ENCODE results near the gene GPR148.

The GPR148 gene

GRCh38 chr2:130749078-130749477 is 20.2 kb downstream of the GPR148 start:
- TF ChIP-seq CTCF (IDR thresholded peaks at IDR 0.05) = no peak

- no peak for TF ChIP-seq CTCF (IDR thresholded peaks at IDR 0.05)
Observed at GRCh38 chr2:130749641-130750040, 20.8 kb downstream of the GPR148 start.

DNA sequence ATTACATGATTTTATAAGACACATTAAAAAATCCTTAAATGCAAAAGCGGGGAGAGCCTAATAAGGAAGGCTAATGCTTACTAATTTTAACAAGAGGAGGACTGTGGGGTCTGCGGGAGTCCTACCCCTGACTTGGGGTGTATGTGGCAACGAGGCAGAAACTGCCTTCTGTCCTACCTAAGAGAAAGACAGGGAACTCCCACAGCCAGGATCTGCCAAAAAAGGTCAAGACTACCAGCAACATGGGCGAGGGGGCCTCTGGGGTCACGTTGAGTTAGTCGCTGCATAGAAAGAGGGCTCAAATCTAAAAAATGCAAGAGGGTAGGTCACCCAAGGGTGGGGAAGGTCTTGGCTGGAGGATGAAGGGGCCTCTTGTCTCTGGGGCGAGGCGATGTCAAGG is 25.9 kb downstream of the GPR148 start:
- TF ChIP-seq CTCF (IDR thresholded peaks at IDR 0.05) = no peak

DNA sequence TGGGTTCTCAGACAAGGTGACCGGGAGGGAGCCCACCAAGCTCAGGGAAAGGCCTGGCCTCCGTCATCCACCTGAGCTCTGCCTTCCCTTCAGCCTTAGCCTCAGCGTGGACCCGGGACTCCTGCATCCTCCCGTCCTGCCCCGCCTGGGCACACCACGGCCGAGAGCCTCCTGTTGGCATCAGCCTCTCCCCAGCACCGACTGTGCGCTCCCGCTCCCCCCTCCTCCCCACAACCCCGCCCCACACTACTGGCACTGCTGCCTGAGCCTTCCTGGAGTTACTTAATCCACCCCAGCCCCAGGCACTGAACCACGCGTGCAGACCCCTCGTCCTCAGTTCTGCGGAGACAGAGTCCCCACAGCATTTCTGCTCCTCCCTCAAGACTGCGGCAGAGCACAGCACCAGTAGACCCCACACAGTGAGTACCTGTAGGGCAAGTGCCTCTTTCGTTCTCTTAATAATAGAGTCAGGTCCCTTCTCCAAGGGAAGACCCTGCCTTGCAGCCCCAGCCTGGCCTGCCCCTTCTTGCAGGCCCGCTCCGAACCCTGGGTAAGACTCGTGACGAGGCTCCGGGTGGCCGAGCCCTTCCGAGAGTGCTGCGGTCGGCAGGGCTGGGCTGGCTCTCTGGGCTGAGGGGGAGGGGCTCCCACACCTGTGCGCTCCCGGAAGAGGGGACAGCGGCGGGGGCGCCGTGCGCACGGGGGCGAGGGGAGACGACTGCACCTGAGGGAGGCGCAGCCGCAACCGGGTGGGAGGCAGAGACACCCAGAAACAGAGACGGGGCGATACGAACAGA is 26.6 kb downstream of the GPR148 start, which contains the start of gene AMER3:
Gene AMER3 (plus strand): TSS at position 285 of the 797 bp plus-strand sequence. CDS start 6,533 bp downstream, outside the sequence.
- TF ChIP-seq CTCF (IDR thresholded peaks at IDR 0.05) = no peak

- TF ChIP-seq CTCF (IDR thresholded peaks at IDR 0.05) = 0 out of 2 replicates have a peak, but pooled peaks have one; percentile 18
Observed at GRCh38 chr2:130756053-130756873, 27.4 kb downstream of the GPR148 start.

GRCh38 chr2:130756874-130757668 is 28.2 kb downstream of the GPR148 start:
- no peak for TF ChIP-seq CTCF (IDR thresholded peaks at IDR 0.05)
